Lung (tissue), 12 donors: ENCODE measurements around the gene MAD2L1BP. TPM values are rescaled to one million over a fixed set of nuclear protein-coding genes. Genes with fewer than 3 reads are reported as not detected.

Source experiments
- ATAC-seq: fragments of 200-7000 bp; cut with Tn5 transposase; one replicate; pipeline ENCODE4 v1.9.1; 2020; ENCODE audit warnings: moderate number of reproducible peaks; ENCODE audit not compliant: insufficient read depth, low FRiP score
- DNase-seq, 3 donors: peaks; one replicate each; pipeline ENCODE4 v3.0.0-alpha.2; 2013 to 2017
- H3K27ac ChIP-seq, 2 donors: one replicate each; pipeline ENCODE4 v1.5.1; 2013; ENCODE audit warnings: mild to moderate bottlenecking in 2 of 2, moderate library complexity in 2 of 2, control low read depth in 1 of 2, inconsistent platforms in 1 of 2, low read depth in 1 of 2, low read length in 1 of 2
- H3K27me3 ChIP-seq, 3 donors: one replicate each; pipeline ENCODE4 v1.5.1; 2013; ENCODE audit warnings: low read length in 2 of 3; ENCODE audit not compliant: control insufficient read depth in 3 of 3, insufficient read depth in 3 of 3
- H3K36me3 ChIP-seq, 4 donors: one replicate each; pipeline ENCODE4 v1.5.1; 2013; ENCODE audit warnings: low read length in 4 of 4, mild to moderate bottlenecking in 1 of 4, moderate library complexity in 1 of 4; ENCODE audit not compliant: control insufficient read depth in 4 of 4, insufficient read depth in 4 of 4
- H3K4me1 ChIP-seq, 5 donors: one replicate each; pipeline ENCODE4 v1.5.1; 2013; ENCODE audit warnings: low read length in 5 of 5, mild to moderate bottlenecking in 2 of 5, moderate library complexity in 1 of 5; ENCODE audit not compliant: control insufficient read depth in 5 of 5, insufficient read depth in 5 of 5
- H3K4me3 ChIP-seq: one replicate; pipeline ENCODE4 v1.5.1; 2013; ENCODE audit warnings: mild to moderate bottlenecking, control low read depth, moderate library complexity
- H3K9ac ChIP-seq, 2 donors: one replicate each; pipeline ENCODE4 v1.5.1; 2013; ENCODE audit warnings: low read length in 2 of 2, control low read depth in 1 of 2; ENCODE audit not compliant: insufficient read depth in 1 of 2
- H3K9me3 ChIP-seq, 4 donors: one replicate each; pipeline ENCODE4 v1.5.1; 2013; ENCODE audit warnings: low read length in 3 of 4, mild to moderate bottlenecking in 1 of 4, moderate library complexity in 1 of 4; ENCODE audit not compliant: control insufficient read depth in 4 of 4, insufficient read depth in 3 of 4
- WGBS, 2 donors: extraction: QIAGEN DNeasy Blood & Tissue Kit; methylation state at CpG; one replicate each; pipeline ENCODE4 v1.1.7; 2013; 5-methylcytosine and 5-hydroxymethylcytosine counted together
- polyA plus RNA-seq, 2 donors: library from polyadenylated mRNA; stranded (reverse); fragments of 200-250 nt; gene quantifications; one replicate each; pipeline ENCODE4 v1.2.1, GENCODE V29; 2013
- total RNA-seq, 2 donors: library from RNA; depleted of rRNA in 1 of 2; stranded (reverse); fragments of >200 nt in 1 of 2; gene quantifications; one replicate each; pipeline ENCODE4 v1.2.1, GENCODE V29; 2014 to 2021
- TF ChIP-seq, protein P1 (sequence below): IDR thresholded peaks from 2 replicates; pipeline ENCODE4 v1.5.1; 2012; ENCODE audit warnings: mild to moderate bottlenecking; ENCODE audit errors: control extremely low read depth, extremely low read depth
- donor health status: control.
- donor health status: control.
- donor health status: Bipolar disorder and iron deficiency.
- donor health status: healthy.
- donor health status: DM: yes; HTN: yes; CAD: no.

MAD2L1BP gene
- total and polyA plus RNA-seq, 4 donors = 14.9 to 29.3 (median 18.8) TPM

DNA sequence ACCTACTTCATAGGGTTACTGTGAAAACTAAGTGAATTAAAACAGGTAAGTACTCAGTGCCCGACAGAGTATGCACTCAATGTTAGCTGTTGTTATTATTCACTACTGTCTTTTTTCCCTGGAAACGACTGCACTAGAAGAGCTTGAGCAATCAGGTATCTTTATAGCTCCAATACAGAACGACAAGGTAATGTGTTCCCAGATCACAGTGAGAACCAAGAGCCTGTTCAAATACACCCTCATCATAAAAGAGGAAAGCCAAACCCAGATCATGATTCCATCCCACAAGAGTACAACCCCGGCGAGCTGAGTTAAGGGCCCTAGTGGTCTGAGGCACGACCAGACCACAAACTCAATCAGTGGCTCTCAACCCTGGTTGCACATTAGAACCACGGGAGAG is 42.1 kb downstream of the MAD2L1BP start:
- Histone ChIP-seq H3K4me1 (peaks cover 1 to 24% (median 9%) of the 10 kb centered on the region in 5 donors), H3K9ac (no peak overlapping the region), H3K27me3 (no peaks in the 10 kb centered on the region), H3K36me3 (peaks cover 23 to 53% (median 35%) of the 10 kb centered on the region in 4 donors), H3K4me3 (no peak overlapping the region), H3K9me3 (no peaks in the 10 kb centered on the region), H3K27ac (no peak overlapping the region)
- TF ChIP-seq, protein P1, sequence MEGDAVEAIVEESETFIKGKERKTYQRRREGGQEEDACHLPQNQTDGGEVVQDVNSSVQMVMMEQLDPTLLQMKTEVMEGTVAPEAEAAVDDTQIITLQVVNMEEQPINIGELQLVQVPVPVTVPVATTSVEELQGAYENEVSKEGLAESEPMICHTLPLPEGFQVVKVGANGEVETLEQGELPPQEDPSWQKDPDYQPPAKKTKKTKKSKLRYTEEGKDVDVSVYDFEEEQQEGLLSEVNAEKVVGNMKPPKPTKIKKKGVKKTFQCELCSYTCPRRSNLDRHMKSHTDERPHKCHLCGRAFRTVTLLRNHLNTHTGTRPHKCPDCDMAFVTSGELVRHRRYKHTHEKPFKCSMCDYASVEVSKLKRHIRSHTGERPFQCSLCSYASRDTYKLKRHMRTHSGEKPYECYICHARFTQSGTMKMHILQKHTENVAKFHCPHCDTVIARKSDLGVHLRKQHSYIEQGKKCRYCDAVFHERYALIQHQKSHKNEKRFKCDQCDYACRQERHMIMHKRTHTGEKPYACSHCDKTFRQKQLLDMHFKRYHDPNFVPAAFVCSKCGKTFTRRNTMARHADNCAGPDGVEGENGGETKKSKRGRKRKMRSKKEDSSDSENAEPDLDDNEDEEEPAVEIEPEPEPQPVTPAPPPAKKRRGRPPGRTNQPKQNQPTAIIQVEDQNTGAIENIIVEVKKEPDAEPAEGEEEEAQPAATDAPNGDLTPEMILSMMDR = no peak
- ATAC-seq (no peak), DNase-seq (no peak)
- 90 to 91% methylated on average over 7 of the region's 7 CpGs for WGBS, 2 donors

DNA sequence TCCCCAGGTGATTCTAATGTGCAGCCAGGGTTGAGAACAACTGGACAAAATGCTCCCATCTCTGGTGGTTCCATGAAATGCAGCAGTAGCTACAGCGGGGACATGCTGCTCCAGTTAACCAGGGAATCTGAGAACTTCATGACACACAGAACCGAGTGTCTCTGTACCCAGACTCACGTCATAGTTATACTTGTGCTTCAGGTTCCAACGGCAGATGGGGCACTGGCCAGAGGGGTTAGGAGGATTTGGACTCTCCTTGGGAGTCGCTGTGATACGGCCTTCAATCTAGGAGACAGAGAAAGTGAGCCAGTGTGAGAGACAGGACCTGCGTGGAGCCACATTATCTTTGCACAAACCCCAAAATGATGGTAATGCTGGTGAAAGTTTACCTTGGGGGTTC is 42.7 kb downstream of the MAD2L1BP start:
- H3K36me3 ChIP-seq = peaks cover 23 to 49% (median 35%) of the 10 kb centered on the region in 4 donors
- 90 to 96% methylated on average over 7 of the region's 7 CpGs for WGBS, 2 donors

DNA sequence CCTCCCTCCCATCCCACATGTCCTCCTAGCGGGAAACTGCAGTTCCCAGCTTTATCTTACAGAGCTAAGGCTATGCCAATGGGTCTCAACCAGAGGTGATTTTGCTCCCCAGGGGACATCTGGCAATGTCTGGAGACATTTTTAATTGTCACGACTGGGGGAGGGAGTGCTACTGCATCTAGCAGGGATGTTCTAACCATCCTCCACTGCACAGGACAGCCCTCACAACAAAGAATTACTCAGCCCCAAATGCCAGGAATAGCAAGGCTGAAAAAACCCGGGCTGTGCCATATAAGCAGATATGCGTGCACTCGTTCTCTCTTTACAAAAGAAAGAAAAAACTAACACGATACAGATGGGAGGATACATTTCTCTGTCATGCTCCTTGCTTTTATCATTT is 43.4 kb downstream of the MAD2L1BP start:
- TF ChIP-seq, protein P1 = no peak
- WGBS, 2 donors = 94 to 99% methylated on average over 6 of the region's 6 CpGs
- peaks cover 23 to 43% (median 33%) of the 10 kb centered on the region in 4 donors for H3K36me3 ChIP-seq
- H3K9ac ChIP-seq = no peak overlapping the region
- no peak overlapping the region for H3K4me3 ChIP-seq
- DNase-seq (no peak), ATAC-seq (no peak)
- H3K27me3 ChIP-seq = no peaks in the 10 kb centered on the region
- H3K4me1 ChIP-seq = peaks cover 1 to 24% (median 7%) of the 10 kb centered on the region in 5 donors
- no peak overlapping the region for H3K27ac ChIP-seq
- no peaks in the 10 kb centered on the region for H3K9me3 ChIP-seq

More for the DNA sequence above, 42.7 kb downstream of the MAD2L1BP start:
- no peaks in the 10 kb centered on the region for H3K9me3 ChIP-seq
- H3K4me3 ChIP-seq = no peak overlapping the region
- H3K4me1 ChIP-seq = peaks cover 1 to 24% (median 8%) of the 10 kb centered on the region in 5 donors
- no peak for ATAC-seq
- TF ChIP-seq, protein P1 = no peak
- no peaks in the 10 kb centered on the region for H3K27me3 ChIP-seq
- H3K9ac ChIP-seq = no peak overlapping the region
- DNase-seq = no peak
- H3K27ac ChIP-seq = no peak overlapping the region
